Fibroblast of skin of left quadriceps (primary cell): ENCODE results near the gene HS3ST6.
A peak's percentile ranks its signal among the peaks of the same experiment; 100 is the strongest.
"Not testable (repeated sequence)": the region's sequence is repeated elsewhere in the genome, so short reads cannot be mapped to it uniquely, and the experiment has no call there.

ENCODE experiments used
- DNase-seq, 2 experiments: peaks; one replicate each; pipeline ENCODE4 v3.0.0-alpha.2; 2013; ENCODE audit warnings: low read depth in 2 of 2

Gene HS3ST6

DNA sequence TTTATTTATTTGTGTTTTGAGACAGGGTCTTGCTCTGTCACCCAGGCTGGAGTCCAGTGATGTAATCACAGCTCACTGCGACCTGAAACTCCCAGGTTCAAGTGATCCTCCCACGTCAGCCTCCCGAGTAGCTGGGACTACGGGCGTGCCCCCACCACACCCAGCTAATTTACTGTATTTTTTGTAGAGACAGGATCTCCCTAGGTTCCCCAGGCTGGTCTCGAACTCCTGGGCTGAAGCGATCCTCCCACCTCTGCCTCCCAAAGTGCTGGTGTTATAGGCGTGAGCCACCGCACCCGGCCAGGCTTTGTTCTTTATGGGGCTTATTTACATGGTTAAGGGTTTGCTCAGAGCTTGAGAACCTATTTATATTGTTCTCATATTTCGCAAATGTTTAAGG, 40.4 kb downstream of the HS3ST6 start:
- no peak for DNase-seq

DNA sequence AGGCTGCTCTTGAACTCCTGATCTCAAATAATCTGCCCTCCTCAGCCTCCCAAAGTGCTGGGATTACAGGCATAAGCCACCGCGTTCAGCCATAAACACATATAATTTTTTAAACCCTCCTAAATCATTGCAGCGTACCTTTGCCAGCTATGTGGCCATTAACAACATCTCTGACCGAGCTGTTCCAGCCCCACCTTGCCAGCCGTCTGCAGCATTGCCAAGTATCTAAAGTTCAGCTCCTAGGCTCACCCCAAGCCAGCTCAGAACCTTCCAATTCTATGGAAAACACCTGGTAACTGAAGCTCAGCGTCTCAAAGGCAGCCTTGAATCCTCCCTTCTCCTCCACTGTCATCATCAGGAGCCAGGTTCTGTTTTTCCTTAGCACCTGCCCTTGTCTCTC, 41.1 kb downstream of the HS3ST6 start:
- no peak for DNase-seq

DNA sequence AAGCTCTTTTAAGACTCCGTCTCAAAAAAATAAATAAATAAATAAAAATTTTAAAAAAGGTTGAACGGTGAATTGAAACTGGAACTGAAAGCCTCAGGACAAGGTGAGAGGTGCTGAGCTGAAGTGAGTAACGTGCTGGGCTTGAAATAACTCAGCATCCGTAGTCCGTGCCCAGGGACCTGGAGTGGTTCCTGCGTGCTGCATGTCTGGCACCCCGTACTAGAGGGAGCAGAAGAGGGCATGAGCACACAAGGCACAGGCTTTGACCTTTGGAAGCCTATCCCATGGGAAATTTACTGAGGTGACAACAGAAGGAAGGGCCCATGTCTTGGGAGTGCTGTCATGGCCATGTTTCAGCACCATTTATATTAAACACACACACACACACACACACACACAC, 41.7 kb downstream of the HS3ST6 start:
- no peak for DNase-seq

DNA sequence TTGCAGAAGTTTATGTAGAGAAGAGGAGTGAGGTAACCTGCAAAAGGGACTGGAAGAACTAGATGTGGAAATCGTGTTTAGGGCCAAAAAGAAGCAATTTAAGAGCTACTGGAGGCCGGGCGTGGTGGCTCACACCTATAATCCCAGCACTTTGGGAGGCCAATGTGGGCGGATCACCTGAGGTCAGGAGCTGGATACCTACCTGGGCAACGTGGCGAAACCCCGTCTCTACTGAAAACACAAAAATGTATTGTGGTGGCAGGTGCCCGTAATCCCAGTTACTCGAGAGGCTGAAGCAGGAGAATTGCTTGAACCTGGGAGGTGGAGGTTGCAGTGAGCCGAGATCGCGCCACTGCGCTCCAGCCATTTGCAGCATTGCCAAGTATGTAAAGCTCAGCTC, 42.1 kb downstream of the HS3ST6 start:
- not testable (repeated sequence) for DNase-seq

DNA sequence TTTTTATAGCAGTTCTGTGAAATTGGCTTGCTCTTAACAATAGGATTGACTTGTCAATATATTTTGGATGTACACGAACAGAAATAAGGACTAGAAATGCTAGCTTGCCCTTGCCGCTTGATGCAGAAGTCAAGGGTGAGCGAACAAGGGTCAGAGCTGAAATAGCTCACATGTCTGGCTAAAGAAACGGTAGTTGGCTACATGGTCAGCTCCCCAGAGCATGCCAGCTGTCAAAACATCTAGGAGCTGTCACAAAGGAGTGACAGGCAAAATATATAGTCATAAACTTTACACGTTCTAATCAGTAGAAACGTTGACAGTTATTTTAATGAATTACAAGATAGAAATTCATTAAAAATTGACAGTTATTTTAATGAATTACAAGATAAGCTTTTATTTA, 43.4 kb downstream of the HS3ST6 start:
- no peak for DNase-seq

DNA sequence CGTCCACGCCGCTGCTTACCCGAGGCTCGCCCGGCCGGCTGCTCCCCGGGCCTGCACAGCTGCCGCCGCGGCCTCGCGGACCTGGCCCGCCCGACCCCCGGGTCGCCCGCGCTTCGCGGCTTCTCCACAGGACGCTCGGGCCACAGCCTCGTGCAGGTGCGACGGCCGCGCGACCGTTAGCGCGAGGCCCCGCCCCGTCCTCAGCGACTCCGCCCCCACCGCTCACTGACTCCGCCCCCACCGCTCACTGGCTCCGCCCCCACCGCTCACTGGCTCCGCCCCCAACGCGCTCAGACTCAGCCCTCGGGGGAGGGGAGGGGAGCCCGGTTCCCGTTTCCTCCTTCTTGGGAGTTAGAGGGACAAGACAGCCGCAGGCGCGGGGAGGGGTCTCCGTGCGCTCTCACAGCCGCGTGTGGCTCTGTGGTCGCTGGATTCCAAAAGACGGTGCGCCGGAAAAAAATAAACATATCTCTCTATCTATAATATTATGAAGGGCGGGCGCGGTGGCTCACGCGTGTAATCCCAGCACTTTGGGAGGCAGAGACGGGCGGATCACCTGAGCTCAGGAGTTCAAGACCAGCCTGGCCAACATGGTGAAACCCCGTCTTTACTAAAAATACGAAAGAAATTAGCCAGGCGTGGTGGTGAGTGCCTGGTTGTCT, 46.1 kb downstream of the HS3ST6 start, which contains the start of gene MEIOB:
MEIOB (minus strand) TSS at position 191 of the 662 bp plus-strand sequence. CDS start 3,989 bp downstream, outside the sequence.
- peak in 1 of 2 experiments; percentile 3 for DNase-seq

DNA sequence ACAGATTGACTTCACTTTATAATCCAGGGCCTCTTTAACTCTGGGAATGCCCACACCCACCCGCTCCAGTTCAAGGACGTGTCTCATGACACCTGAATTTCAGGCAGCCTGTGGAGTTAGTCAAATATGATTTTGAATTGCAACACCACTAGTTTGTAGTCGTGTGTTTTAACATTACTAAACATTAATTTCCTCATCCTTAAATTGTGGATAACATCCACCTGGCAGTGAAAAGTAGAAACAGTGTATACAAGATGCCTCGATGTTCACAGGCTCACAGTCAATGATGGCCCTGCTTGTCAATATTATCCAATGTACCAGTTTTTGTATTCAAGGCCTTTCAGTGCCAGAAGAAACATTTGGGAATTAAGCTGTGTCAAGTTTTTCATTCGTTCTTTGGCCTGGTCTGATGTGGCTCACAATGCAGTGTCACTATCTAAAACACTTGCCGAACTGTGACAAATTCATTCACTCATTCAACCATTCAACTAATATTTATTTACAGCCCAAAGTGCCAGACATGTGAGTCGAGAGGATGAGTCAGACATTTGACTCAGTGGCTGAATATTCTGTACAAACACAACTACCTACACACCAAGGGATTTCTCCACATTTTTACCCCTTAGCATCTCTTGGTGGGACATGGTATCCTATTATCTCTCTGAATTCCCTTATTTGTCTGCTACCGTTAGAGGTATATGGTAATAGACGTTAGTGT, 47.7 kb downstream of the HS3ST6 start:
- DNase-seq = peak in 1 of 2 experiments; percentile 4

DNA sequence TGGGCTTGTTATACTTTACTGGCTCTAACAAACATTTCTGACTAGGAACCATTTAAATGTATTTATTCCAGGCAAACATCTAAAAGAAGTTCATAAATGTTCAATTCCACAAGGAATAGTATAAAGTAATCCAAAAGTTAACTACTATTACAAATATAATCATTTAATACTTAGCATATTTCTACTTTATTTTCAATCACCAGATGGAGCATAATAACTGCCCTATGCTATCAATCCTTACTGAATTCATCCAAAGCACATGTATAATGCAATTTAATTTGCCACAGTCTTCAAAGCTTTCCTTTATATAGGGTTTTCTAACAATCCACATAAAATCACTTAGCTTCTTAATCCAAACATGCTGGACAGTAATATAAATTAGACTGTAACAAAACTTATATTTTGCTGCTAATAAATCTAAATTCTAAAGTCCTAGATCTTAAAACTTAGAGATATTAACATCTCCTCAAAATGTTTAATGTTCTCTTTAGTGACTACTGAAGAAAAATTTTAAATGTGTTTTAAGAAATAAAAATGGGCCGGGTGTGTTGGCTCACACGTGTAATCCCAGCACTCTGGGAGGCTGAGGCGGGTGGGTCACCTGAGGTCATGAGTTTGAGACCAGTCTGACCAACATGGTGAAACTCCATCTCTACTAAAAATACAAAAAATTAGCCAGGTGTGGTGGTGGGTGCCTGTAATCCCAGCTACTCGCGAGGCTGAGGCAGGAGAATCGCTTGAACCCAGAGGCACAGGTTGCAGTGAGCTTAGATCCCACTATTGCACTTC, 52.1 kb downstream of the HS3ST6 start:
- no peak for DNase-seq

DNA sequence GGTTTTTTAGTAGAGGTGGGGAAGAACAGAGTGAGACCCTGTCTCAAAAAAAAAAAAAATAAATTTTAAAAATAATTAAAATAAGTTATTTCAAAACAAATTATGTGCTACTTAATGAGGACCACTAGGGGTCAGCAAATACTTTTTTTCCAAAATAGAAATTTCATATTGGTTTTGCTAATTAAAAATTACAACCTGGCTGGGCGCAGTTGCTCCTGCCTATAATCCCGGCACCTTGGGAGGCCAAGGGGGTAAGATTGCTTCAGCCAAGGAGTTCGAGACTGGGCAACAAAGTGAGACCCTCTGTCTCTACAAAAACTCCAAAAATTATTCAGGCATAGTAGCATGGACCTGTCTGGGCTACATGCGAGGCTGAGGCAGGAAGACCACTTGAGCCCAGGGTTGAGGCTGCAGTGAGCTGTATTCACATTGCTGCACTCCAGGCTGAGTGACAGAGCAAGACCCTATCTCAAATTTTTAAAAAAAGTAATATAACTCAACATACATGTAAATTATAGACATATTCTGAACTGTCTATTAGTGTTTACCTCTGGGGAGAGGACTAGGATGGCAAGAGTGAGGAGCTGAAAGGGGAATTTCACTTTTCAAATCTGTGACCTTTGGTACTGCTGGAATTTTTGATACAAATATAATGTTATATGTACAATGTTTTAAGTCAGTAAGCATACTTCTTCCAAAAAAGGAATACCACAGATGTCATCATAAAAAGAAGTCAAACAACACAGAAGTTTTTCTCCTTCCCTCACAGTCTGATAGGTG, 54.3 kb downstream of the HS3ST6 start:
- DNase-seq = no peak

DNA sequence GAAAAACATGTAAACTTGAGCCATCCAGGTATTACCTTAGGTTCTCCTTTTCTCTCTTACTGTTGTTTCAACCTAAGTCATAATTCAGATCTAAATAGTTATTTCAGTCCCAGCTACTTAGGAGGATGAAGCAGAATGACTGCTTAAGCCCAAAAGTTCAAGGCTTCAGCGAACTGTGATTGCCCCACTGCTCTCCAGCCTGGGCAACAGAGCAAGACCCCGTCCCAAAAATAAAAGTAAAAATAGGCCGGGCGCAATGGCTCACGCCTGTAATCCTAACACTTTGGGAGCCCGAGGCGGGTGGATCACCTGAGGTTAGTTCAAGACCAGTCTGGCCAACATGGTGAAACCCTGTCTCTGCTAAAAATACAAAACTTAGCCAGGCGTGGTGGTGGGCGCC, 55.8 kb downstream of the HS3ST6 start:
- DNase-seq = no peak

DNA sequence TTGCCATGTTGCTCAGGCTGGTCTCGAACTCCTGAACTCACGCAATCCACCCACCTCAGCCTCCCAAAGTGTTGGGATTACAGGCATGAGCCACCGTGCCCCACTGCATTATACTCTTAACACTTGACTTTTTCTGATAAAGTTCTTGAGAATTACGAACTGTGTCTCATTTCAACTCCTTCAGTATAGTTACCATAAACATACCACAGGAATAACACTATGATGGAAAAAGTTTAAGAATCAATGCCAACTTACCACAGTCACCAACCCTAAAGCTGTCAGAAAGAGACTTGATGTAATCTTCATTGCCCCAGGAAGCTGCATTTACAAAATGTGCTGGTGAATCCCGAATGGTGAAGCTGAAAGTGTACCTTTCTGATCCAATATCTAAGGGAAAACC, 56.5 kb downstream of the HS3ST6 start:
- DNase-seq = no peak
